Upper lobe of left lung (tissue), 6 donors: ENCODE results near the gene COG1. TPM values are rescaled to one million over a fixed set of nuclear protein-coding genes. Genes with fewer than 3 reads are reported as not detected.

ENCODE experiments used
- ATAC-seq, 2 donors: fragments of 200-7000 bp; cut with Tn5 transposase; one replicate each; pipeline ENCODE4 v1.9.1; 2022; ENCODE audit warnings: mild to moderate bottlenecking in 2 of 2, moderate library complexity in 2 of 2; ENCODE audit not compliant: low FRiP score in 2 of 2
- DNase-seq, 2 donors: peaks; one replicate each; pipeline ENCODE4 v3.0.0-alpha.2; 2019 to 2020
- H3K27ac ChIP-seq, 4 donors: fragments of 200-600 bp; sonication (generic); one replicate each; pipeline ENCODE4 v1.5.1; 2016 to 2019
- H3K27me3 ChIP-seq, 4 donors: fragments of 200-600 bp; sonication (generic); one replicate each; pipeline ENCODE4 v1.5.1; 2017 to 2019
- H3K36me3 ChIP-seq, 4 donors: fragments of 200-600 bp; sonication (generic); one replicate each; pipeline ENCODE4 v1.5.1; 2016 to 2019
- H3K4me1 ChIP-seq, 4 donors: fragments of 200-600 bp; sonication (generic); one replicate each; pipeline ENCODE4 v1.5.1; 2018 to 2019
- H3K4me3 ChIP-seq, 4 donors: fragments of 200-600 bp; sonication (generic); one replicate each; pipeline ENCODE4 v1.5.1; 2017 to 2019; ENCODE audit warnings: mild to moderate bottlenecking in 2 of 4, moderate library complexity in 1 of 4
- H3K9me3 ChIP-seq, 4 donors: fragments of 200-600 bp; sonication (generic); one replicate each; pipeline ENCODE4 v1.5.1; 2018 to 2019
- EP300 ChIP-seq, 4 donors: sonication (generic); formaldehyde crosslinking; IDR thresholded peaks; one replicate each; pipeline ENCODE4 v1.5.1; 2017; ENCODE audit warnings: antibody characterized with exemption in 4 of 4, control low read depth in 2 of 4
- POLR2A ChIP-seq, 4 donors: fragments of 450-650 bp; IDR thresholded peaks; one replicate each; pipeline ENCODE4 v1.5.1; 2016 to 2017; ENCODE audit warnings: antibody characterized with exemption in 4 of 4, mild to moderate bottlenecking in 2 of 4
- POLR2AphosphoS5 ChIP-seq, 2 donors: sonication (generic); formaldehyde crosslinking; IDR thresholded peaks; one replicate each; pipeline ENCODE4 v1.5.1; 2017; ENCODE audit warnings: antibody characterized with exemption in 2 of 2
- WGBS, 2 donors: methylation state at CpG; one replicate each; pipeline ENCODE4 v1.1.5; 2017 to 2018; 5-methylcytosine and 5-hydroxymethylcytosine counted together
- total RNA-seq, 6 donors: library from RNA; depleted of rRNA in 4 of 6; stranded (reverse); fragments of >200 nt in 4 of 6; gene quantifications; one replicate each; pipeline versions ENCODE4 v1.1.0 to v1.2.1, GENCODE V29; 2016 to 2021
- TF ChIP-seq, protein P1 (sequence below), 6 experiments: fragments of 450-650 bp in 4 of 6; fragments of 200-600 bp in 2 of 6; sonication (generic) in 2 of 6; IDR thresholded peaks; one replicate each; pipeline ENCODE4 v1.5.1; 2016 to 2019; ENCODE audit warnings: antibody characterized with exemption in 6 of 6
- donor health status: DM: no; HTN: no; CAD: no; lungs with moderate emphysema.
- donor health status: DM: no; HTN: yes; CAD: no; lungs with severe emphysema.

COG1 gene
- total RNA-seq, 6 donors from 2014 or later = 27.7 to 75.4 (median 32.5) TPM

DNA sequence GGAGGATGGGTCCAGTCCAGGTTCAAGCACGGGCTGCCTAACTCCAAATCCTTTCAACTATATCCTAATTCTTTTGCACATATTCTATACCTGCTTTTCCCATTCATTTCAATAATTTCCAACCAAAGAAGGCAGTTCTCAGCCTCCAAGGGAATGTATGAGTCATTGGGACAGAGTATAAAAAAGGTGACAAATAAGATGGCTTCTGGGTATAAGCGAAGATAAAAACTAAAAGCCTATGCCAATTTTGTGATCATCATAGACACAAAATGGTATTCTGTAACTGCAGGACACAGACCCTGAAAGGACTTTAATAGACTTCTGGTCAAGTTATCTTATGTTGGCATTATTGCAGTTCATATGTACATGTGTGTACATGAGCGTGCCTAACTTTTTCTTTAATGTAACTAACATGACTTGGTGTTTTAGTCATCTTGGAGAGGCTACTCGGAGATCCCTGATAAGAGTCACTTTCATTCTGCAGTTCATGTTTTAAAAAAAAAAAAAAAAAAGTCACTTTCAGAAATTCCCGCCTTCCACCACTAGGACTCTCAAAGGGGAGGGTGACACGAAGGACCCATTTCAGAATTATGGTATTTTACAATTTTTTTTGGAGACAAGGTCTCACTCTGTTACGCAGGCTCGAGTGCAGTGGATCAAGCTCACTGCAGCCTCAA, 17.3 kb downstream of the COG1 start:
- H3K4me1 ChIP-seq = peaks cover 0 to 6% (median 0%) of the 10 kb centered on the region in 4 donors
- no peak for ATAC-seq
- H3K4me3 ChIP-seq = no peak overlapping the region
- no peaks in the 10 kb centered on the region for H3K27me3 ChIP-seq
- TF ChIP-seq POLR2A (IDR thresholded peaks at IDR 0.05) = no peak
- TF ChIP-seq, protein P1, sequence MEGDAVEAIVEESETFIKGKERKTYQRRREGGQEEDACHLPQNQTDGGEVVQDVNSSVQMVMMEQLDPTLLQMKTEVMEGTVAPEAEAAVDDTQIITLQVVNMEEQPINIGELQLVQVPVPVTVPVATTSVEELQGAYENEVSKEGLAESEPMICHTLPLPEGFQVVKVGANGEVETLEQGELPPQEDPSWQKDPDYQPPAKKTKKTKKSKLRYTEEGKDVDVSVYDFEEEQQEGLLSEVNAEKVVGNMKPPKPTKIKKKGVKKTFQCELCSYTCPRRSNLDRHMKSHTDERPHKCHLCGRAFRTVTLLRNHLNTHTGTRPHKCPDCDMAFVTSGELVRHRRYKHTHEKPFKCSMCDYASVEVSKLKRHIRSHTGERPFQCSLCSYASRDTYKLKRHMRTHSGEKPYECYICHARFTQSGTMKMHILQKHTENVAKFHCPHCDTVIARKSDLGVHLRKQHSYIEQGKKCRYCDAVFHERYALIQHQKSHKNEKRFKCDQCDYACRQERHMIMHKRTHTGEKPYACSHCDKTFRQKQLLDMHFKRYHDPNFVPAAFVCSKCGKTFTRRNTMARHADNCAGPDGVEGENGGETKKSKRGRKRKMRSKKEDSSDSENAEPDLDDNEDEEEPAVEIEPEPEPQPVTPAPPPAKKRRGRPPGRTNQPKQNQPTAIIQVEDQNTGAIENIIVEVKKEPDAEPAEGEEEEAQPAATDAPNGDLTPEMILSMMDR (IDR thresholded peaks at IDR 0.05) = peak in 2 of 6 experiments; percentile 23 to 30
- no peak for TF ChIP-seq POLR2AphosphoS5 (IDR thresholded peaks at IDR 0.05)
- TF ChIP-seq EP300 (IDR thresholded peaks at IDR 0.05) = no peak
- WGBS, 2 donors = 74 to 75% methylated on average over 8 of the region's 8 CpGs
- H3K9me3 ChIP-seq = no peaks in the 10 kb centered on the region
- DNase-seq = no peak
- peaks cover 22 to 58% (median 40%) of the 10 kb centered on the region in 4 donors for H3K36me3 ChIP-seq
- H3K27ac ChIP-seq = no peak overlapping the region

DNA sequence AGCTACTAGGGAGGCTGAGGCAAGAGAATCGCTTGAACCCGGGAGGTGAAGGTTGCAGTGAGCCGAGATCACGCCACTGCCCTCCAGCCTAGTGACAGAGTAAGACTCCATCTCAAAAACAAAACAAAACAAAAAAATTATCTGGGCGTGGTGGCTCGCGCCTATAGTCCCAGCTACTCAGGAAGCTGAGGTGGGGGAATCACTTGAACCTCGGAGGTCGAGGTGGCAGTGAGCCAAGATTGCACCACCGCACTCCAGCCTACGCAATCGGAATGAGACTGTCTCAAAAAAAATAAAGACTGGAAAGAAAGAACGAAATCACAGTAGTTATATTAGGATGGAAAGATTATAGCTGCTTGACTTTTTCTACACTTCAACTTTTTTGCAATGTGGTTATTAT, 18.9 kb downstream of the COG1 start:
- Histone ChIP-seq H3K27ac (no peak overlapping the region), H3K9me3 (no peaks in the 10 kb centered on the region), H3K4me1 (peaks cover 0 to 6% (median 0%) of the 10 kb centered on the region in 4 donors), H3K4me3 (no peak overlapping the region), H3K27me3 (no peaks in the 10 kb centered on the region), H3K36me3 (peaks cover 13 to 55% (median 28%) of the 10 kb centered on the region in 4 donors)
- no peak for DNase-seq
- WGBS, 2 donors = 40 to 50% methylated on average over 13 of the region's 13 CpGs
- no peak for ATAC-seq
- no peak for TF ChIP-seq EP300 (IDR thresholded peaks at IDR 0.05)
- TF ChIP-seq, protein P1 (IDR thresholded peaks at IDR 0.05) = no peak
- no peak for TF ChIP-seq POLR2AphosphoS5 (IDR thresholded peaks at IDR 0.05)
- no peak for TF ChIP-seq POLR2A (IDR thresholded peaks at IDR 0.05)

DNA sequence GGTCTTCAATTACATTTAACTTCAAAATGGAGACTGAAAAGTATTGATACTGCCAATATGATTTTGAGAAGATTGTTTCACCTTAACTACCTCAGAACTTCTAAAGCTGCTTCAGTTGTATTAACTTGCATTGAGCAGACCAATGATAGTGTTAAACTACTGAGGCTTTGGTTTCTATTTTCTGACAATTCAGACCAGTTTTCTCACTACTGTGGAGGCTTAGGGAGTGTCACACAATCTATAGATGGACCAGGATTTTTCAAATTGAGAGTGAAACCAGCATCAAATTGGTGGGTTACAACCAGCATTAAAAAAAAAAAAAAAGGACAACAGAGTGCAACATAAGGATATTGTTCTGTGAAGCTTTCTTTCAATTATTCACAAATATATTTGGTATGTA, 21.2 kb downstream of the COG1 start:
- Histone ChIP-seq H3K4me3 (no peak overlapping the region), H3K27ac (no peak overlapping the region), H3K9me3 (no peaks in the 10 kb centered on the region), H3K27me3 (no peaks in the 10 kb centered on the region), H3K4me1 (peaks cover 0 to 6% (median 0%) of the 10 kb centered on the region in 4 donors), H3K36me3 (peaks cover 0 to 51% (median 17%) of the 10 kb centered on the region in 4 donors)
- DNase-seq = no peak
- TF ChIP-seq EP300 (IDR thresholded peaks at IDR 0.05) (no peak), POLR2A (IDR thresholded peaks at IDR 0.05) (no peak), POLR2AphosphoS5 (IDR thresholded peaks at IDR 0.05) (no peak)
- TF ChIP-seq, protein P1 (IDR thresholded peaks at IDR 0.05) = no peak
- no peak for ATAC-seq

DNA sequence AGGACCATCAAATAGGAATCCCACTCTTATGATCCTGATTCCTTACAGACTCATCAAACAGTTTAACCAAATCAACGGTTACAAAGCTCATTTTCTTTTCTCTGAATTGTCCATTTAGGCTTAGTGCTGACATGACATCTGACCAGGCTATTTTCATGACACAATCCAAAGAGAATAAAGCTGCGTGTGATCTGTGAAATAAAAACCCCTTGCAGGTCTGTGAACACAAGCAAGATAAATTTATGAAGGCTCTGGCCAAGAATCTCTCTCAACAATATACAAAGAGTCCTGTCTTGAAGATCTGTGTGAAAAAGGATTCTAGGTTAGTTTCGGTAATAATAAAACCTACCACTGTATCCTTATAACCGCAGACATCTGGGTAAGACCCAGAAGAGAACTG, 22.0 kb downstream of the COG1 start:
- ATAC-seq = no peak
- 68 to 77% methylated on average over 4 of the region's 4 CpGs for WGBS, 2 donors
- no peaks in the 10 kb centered on the region for H3K9me3 ChIP-seq

More for the DNA sequence above, 22.0 kb downstream of the COG1 start:
- TF ChIP-seq POLR2AphosphoS5 (IDR thresholded peaks at IDR 0.05) = no peak
- TF ChIP-seq POLR2A (IDR thresholded peaks at IDR 0.05) = no peak
- no peak for TF ChIP-seq EP300 (IDR thresholded peaks at IDR 0.05)
- TF ChIP-seq, protein P1 (IDR thresholded peaks at IDR 0.05) = no peak
- H3K4me1 ChIP-seq = peaks cover 0 to 6% (median 0%) of the 10 kb centered on the region in 4 donors
- H3K4me3 ChIP-seq = no peak overlapping the region
- peaks cover 0 to 47% (median 12%) of the 10 kb centered on the region in 4 donors for H3K36me3 ChIP-seq
- no peaks in the 10 kb centered on the region for H3K27me3 ChIP-seq
- H3K27ac ChIP-seq = no peak overlapping the region
- DNase-seq = no peak
